IMR-90 (cell line): ENCODE data around the gene CETN3. TPM values are rescaled to one million over a fixed set of nuclear protein-coding genes. Genes with fewer than 3 reads are reported as not detected.
A peak's percentile ranks its signal among the peaks of the same experiment; 100 is the strongest.

Experiments
- ATAC-seq: fragments of 200-7000 bp; cut with Tn5 transposase; 2 replicates; pipeline ENCODE4 v1.9.1; 2020; ENCODE audit warnings: low read depth, mild to moderate bottlenecking, moderate library complexity
- BruUV-seq: library from RNA; stranded (reverse); fragments of 400-500 nt; replicated peaks from 2 replicates; lab custom pipeline; 2021; lab: Mats Ljungman, UMichigan
- CTCF ChIA-PET: fragments of 300-600 bp; formaldehyde crosslinking; extraction: SDS; loops from one replicate; lab custom pipeline; 2021; ENCODE audit warnings: antibody characterized with exemption; lab: Yijun Ruan, JAX
- POLR2A ChIA-PET: fragments of 300-600 bp; sonication (Branson Sonifier 250); formaldehyde crosslinking; loops from one replicate; lab custom pipeline; 2022; ENCODE audit warnings: antibody characterized with exemption; ENCODE audit not compliant: unreplicated experiment; lab: Charles Lee
- DNase-seq: peaks from one replicate; pipeline ENCODE4 v3.0.0; 2013
- H2AFZ ChIP-seq: replicated peaks from 2 replicates; pipeline ENCODE3; 2013; ENCODE audit warnings: low read length, mild to moderate bottlenecking; ENCODE audit not compliant: poor library complexity
- H2AK5ac ChIP-seq: 2 replicates; pipeline ENCODE4 v1.6.1; 2013; ENCODE audit warnings: low read depth, low read length, inconsistent platforms
- H2AK9ac ChIP-seq: replicated peaks from 2 replicates; pipeline ENCODE3; 2013; ENCODE audit warnings: mild to moderate bottlenecking, low read depth, low read length, moderate library complexity; ENCODE audit not compliant: poor library complexity
- H2BK120ac ChIP-seq: 2 replicates; pipeline ENCODE4 v1.6.1; 2013; ENCODE audit warnings: low read depth, low read length, inconsistent platforms
- H2BK15ac ChIP-seq: 3 replicates; pipeline ENCODE4 v1.6.1; 2013; ENCODE audit warnings: low read depth, low read length, inconsistent platforms
- H2BK20ac ChIP-seq: 2 replicates; pipeline ENCODE4 v1.6.1; 2013; ENCODE audit warnings: low read depth, mild to moderate bottlenecking, inconsistent platforms, low read length, moderate library complexity
- H2BK5ac ChIP-seq: 2 replicates; pipeline ENCODE4 v1.6.1; 2013; ENCODE audit warnings: mild to moderate bottlenecking, low read depth, low read length, inconsistent platforms; ENCODE audit not compliant: poor library complexity, severe bottlenecking
- H3K14ac ChIP-seq: replicated peaks from 2 replicates; pipeline ENCODE4 v1.6.1; 2013; ENCODE audit warnings: low read depth, low read length, inconsistent platforms
- H3K18ac ChIP-seq: 2 replicates; pipeline ENCODE4 v1.6.1; 2013; ENCODE audit warnings: low read depth, low read length, control low read depth
- H3K23ac ChIP-seq: 2 replicates; pipeline ENCODE4 v1.6.1; 2013; ENCODE audit warnings: low read depth, low read length, inconsistent platforms
- H3K27ac ChIP-seq: 2 replicates; pipeline ENCODE4 v1.5.1; 2013; ENCODE audit warnings: mild to moderate bottlenecking, control low read depth, low read length; ENCODE audit not compliant: insufficient read depth
- H3K27me3 ChIP-seq: 2 replicates; pipeline ENCODE4 v1.6.1; 2013; ENCODE audit warnings: low read length; ENCODE audit not compliant: control insufficient read depth, insufficient read depth
- H3K36me3 ChIP-seq: 2 replicates; pipeline ENCODE4 v1.6.1; 2013; ENCODE audit warnings: low read length, mixed read lengths; ENCODE audit not compliant: control insufficient read depth, insufficient read depth
- H3K4ac ChIP-seq: 2 replicates; pipeline ENCODE4 v1.6.1; 2013; ENCODE audit warnings: low read depth, low read length, inconsistent platforms
- H3K4me1 ChIP-seq: 2 replicates; pipeline ENCODE4 v1.6.1; 2013; ENCODE audit warnings: low read length, mixed read lengths; ENCODE audit not compliant: control insufficient read depth, insufficient read depth
- H3K4me2 ChIP-seq: 2 replicates; pipeline ENCODE4 v1.6.1; 2013; ENCODE audit warnings: low read depth, mild to moderate bottlenecking, control low read depth, low read length, moderate library complexity
- H3K4me3 ChIP-seq: 2 replicates; pipeline ENCODE4 v1.5.1; 2013; ENCODE audit warnings: low read depth, mild to moderate bottlenecking, control low read depth, low read length, moderate library complexity; ENCODE audit not compliant: insufficient read depth
- H3K56ac ChIP-seq: 2 replicates; pipeline ENCODE4 v1.6.1; 2013; ENCODE audit warnings: low read length, inconsistent platforms; ENCODE audit not compliant: insufficient read depth; ENCODE audit errors: extremely low read depth
- H3K79me1 ChIP-seq, 2 experiments: 2 replicates each; pipeline ENCODE4 v1.6.1; 2013; ENCODE audit warnings: low read length in 2 of 2, inconsistent platforms in 1 of 2, low read depth in 1 of 2
- H3K9ac ChIP-seq: 2 replicates; pipeline ENCODE4 v1.6.1; 2013; ENCODE audit warnings: low read depth, low read length, control low read depth
- H3K9me1 ChIP-seq: 2 replicates; pipeline ENCODE4 v1.6.1; 2013; ENCODE audit warnings: low read length, inconsistent platforms; ENCODE audit not compliant: insufficient read depth
- H3K9me3 ChIP-seq: 2 replicates; pipeline ENCODE4 v1.6.1; 2013; ENCODE audit warnings: low read length; ENCODE audit not compliant: control insufficient read depth, insufficient read depth
- H4K20me1 ChIP-seq: 2 replicates; pipeline ENCODE4 v1.6.1; 2013; ENCODE audit warnings: low read length, inconsistent platforms; ENCODE audit not compliant: insufficient read depth
- H4K5ac ChIP-seq: 2 replicates; pipeline ENCODE4 v1.6.1; 2013; ENCODE audit warnings: mild to moderate bottlenecking, low read depth, low read length, control low read depth
- H4K8ac ChIP-seq, 2 experiments: 2 replicates each; pipeline ENCODE4 v1.6.1; 2013; ENCODE audit warnings: low read depth in 2 of 2, low read length in 2 of 2, control low read depth in 1 of 2, inconsistent platforms in 1 of 2
- H4K91ac ChIP-seq: 2 replicates; pipeline ENCODE4 v1.6.1; 2013; ENCODE audit warnings: low read depth, low read length, inconsistent platforms; ENCODE audit not compliant: insufficient read depth
- BHLHE40 ChIP-seq: fragments of 150-350 bp; IDR thresholded peaks from 2 replicates; pipeline ENCODE4 v1.6.1; 2016; ENCODE audit warnings: mild to moderate bottlenecking, low read depth, low read length
- CEBPB ChIP-seq: IDR thresholded peaks from 2 replicates; pipeline ENCODE4 v1.6.1; 2012; ENCODE audit warnings: low read depth, low read length, improper control_type of control experiment
- CHD1 ChIP-seq: IDR thresholded peaks from 2 replicates; pipeline ENCODE4 v1.6.1; 2012; ENCODE audit warnings: low read depth, low read length, improper control_type of control experiment
- FOS ChIP-seq: fragments of 150-350 bp; IDR thresholded peaks from 2 replicates; pipeline ENCODE4 v1.6.1; 2016; ENCODE audit warnings: low read depth, low read length
- MAFK ChIP-seq: IDR thresholded peaks from 2 replicates; pipeline ENCODE4 v1.6.1; 2012; ENCODE audit warnings: low read depth, low read length, improper control_type of control experiment
- MAZ ChIP-seq: IDR thresholded peaks from 2 replicates; pipeline ENCODE4 v1.6.1; 2012; ENCODE audit warnings: low read depth, mild to moderate bottlenecking, low read length, improper control_type of control experiment, moderate library complexity, borderline replicate concordance
- MXI1 ChIP-seq: IDR thresholded peaks from 2 replicates; pipeline ENCODE4 v1.6.1; 2012; ENCODE audit warnings: low read depth, mild to moderate bottlenecking, low read length, moderate library complexity, borderline replicate concordance
- NFE2L2 ChIP-seq: fragments of 150-350 bp; IDR thresholded peaks from 2 replicates; pipeline ENCODE4 v1.6.1; 2016; ENCODE audit warnings: low read depth, mild to moderate bottlenecking, low read length
- POLR2A ChIP-seq: IDR thresholded peaks from 2 replicates; pipeline ENCODE4 v1.6.1; 2012; ENCODE audit warnings: mild to moderate bottlenecking, low read depth, low read length
- RAD21 ChIP-seq: IDR thresholded peaks from 2 replicates; pipeline ENCODE4 v1.6.1; 2012; ENCODE audit warnings: low read length, improper control_type of control experiment
- RCOR1 ChIP-seq: IDR thresholded peaks from 2 replicates; pipeline ENCODE4 v1.6.1; 2012; ENCODE audit warnings: mild to moderate bottlenecking, low read length, improper control_type of control experiment; ENCODE audit not compliant: insufficient replicate concordance
- RFX5 ChIP-seq: IDR thresholded peaks from 2 replicates; pipeline ENCODE4 v1.8.0; 2012; ENCODE audit warnings: low read depth, mild to moderate bottlenecking, low read length, moderate library complexity
- SMC3 ChIP-seq: fragments of 150-350 bp; IDR thresholded peaks from 2 replicates; pipeline ENCODE4 v1.6.1; 2016; ENCODE audit warnings: low read depth, mild to moderate bottlenecking, antibody characterized with exemption, low read length, moderate library complexity
- WGBS, 2 experiments: methylation state at CpG; one replicate each; pipeline versions ENCODE4 v1.1.5 to v1.1.7; 2013; ENCODE audit warnings: missing lambda C conversion rate in 2 of 2; ENCODE audit not compliant: insufficient read length in 1 of 2; ENCODE audit errors: extremely low coverage in 2 of 2; 5-methylcytosine and 5-hydroxymethylcytosine counted together
- dilution Hi-C: fragments of 300-500 bp; cut with HindIII; formaldehyde crosslinking; loops from one replicate; pipeline ENCODE4 v1.14.3; 2018; ENCODE audit warnings: low sequenced_read_pairs; ENCODE audit not compliant: unreplicated experiment
- in situ Hi-C: fragments of 300-500 bp; cut with MboI; formaldehyde crosslinking; loops from 3 replicates; pipeline ENCODE4 v1.14.3; 2019; ENCODE audit warnings: low sequenced_read_pairs, inconsistent platforms, mixed read lengths
- intact Hi-C: fragments of 100-400 bp; cut with micrococcal nuclease; formaldehyde crosslinking; loops from 2 replicates; pipeline ENCODE4 v1.10.0; 2022
- polyA plus RNA-seq, 3 experiments: library from polyadenylated mRNA; depleted of rRNA; stranded (reverse); fragments of >200 nt; gene quantifications; 2 replicates each; pipeline ENCODE4 v1.2.3, GENCODE V29; 2012; ENCODE audit warnings: low replicate concordance in 1 of 3
- total RNA-seq: library from RNA; depleted of rRNA; stranded (reverse); fragments of >200 nt; gene quantifications from 2 replicates; pipeline ENCODE4 v1.2.3, GENCODE V29; 2012
- TF ChIP-seq, protein P1 (sequence below): fragments of 150-350 bp; IDR thresholded peaks from 2 replicates; pipeline ENCODE4 v1.6.1; 2016; ENCODE audit warnings: low read depth, mild to moderate bottlenecking, low read length, moderate library complexity, borderline replicate concordance
- TF ChIP-seq, protein P2 (sequence below): fragments of 150-350 bp; IDR thresholded peaks from 2 replicates; pipeline ENCODE4 v1.6.1; 2017; ENCODE audit warnings: mild to moderate bottlenecking, antibody characterized with exemption, low read length, low read depth
- TF ChIP-seq, protein P3 (sequence below): conservative IDR thresholded peaks from 2 replicates; pipeline ENCODE4 v1.5.1; 2012; ENCODE audit warnings: mild to moderate bottlenecking, low read depth, low read length, improper control_type of control experiment

Gene CETN3
- total and polyA plus RNA-seq, 2 of the 4 experiments (the other 2 are of a cell fraction): 1.1 to 6.5 TPM

DNA sequence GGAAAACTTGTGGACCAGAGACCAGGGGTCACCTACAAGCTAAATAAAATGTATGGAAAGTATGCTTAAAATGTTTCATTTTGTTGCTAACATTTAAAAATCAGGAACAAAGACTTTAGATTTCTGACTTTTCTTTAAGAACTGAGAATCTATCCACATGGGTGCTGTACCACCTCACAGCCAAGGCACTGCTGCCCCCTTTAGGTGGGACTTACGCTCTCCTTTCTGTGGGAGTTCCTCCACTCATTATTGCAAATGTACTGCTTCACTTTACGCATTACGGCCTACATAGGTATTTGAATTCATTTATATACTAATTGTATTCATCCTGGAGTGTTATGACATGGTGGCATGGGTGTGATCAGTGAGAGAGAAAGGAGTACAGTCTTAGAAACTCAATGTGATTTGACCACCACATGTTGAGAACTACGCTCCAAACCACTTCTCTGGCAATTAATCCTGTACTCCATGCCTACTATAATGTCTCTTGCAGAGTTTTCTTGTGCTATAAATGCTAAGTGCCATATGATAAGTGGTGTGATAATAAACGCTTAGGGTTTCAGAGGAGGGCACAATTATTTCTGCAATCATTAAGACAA lies 24.7 kb upstream of the CETN3 start:
- CTCF ChIA-PET: interaction anchor here (1.6 kb wide), 1 partner anchor 12 kb away, joined by 4 read pairs; no protein-coding TSS in a partner anchor
- POLR2A ChIA-PET: no interaction called here
- Histone ChIP-seq H2AFZ (no peak overlapping the region), H3K4me3 (no peak overlapping the region), H3K27me3 (peaks cover 1% of the 10 kb centered on the region), H2AK5ac (no peak overlapping the region), H3K18ac (no peak overlapping the region), H3K4me2 (no peak overlapping the region), H2BK5ac (no peak overlapping the region), H2BK15ac (no peak overlapping the region), H3K79me1 (no peaks in the 10 kb centered on the region), H2BK120ac (no peak overlapping the region), H3K23ac (no peak overlapping the region), H3K14ac (no peak overlapping the region), H3K4me1 (no peaks in the 10 kb centered on the region), H2AK9ac (no peak overlapping the region), H3K4ac (no peak overlapping the region), H4K91ac (no peak overlapping the region), H3K9me1 (no peaks in the 10 kb centered on the region), H3K36me3 (no peaks in the 10 kb centered on the region), H4K8ac (no peak overlapping the region), H4K20me1 (no peaks in the 10 kb centered on the region), H3K9ac (no peak overlapping the region), H3K9me3 (no peaks in the 10 kb centered on the region), H3K56ac (no peak overlapping the region), H2BK20ac (no peak overlapping the region), H4K5ac (no peak overlapping the region), H3K27ac (no peak overlapping the region)
- intact Hi-C loops (loop anchor here (5.0 kb wide), 2 partner anchors 167 to 1707 kb away; no protein-coding TSS in a partner anchor), dilution Hi-C loops (no loop called here), in situ Hi-C loops (loop anchor here (10.0 kb wide), 1 partner anchor 101 kb away; no protein-coding TSS in a partner anchor)
- ATAC-seq (peak; percentile 85), DNase-seq (peak; percentile 45)
- no TSS peak for BruUV-seq
- WGBS, 2 experiments: no CpG with 5 or more reads among the region's 5 CpGs
- TF ChIP-seq MXI1 (no peak), RCOR1 (no peak), RFX5 (no peak), POLR2A (no peak), MAFK (no peak), SMC3 (peak; percentile 18; the same call in 1 of the 2 replicates), RAD21 (peak; percentile 77), CHD1 (no peak), FOS (no peak), NFE2L2 (no peak), BHLHE40 (no peak), CEBPB (no peak), MAZ (no peak)
- TF ChIP-seq, protein P1, sequence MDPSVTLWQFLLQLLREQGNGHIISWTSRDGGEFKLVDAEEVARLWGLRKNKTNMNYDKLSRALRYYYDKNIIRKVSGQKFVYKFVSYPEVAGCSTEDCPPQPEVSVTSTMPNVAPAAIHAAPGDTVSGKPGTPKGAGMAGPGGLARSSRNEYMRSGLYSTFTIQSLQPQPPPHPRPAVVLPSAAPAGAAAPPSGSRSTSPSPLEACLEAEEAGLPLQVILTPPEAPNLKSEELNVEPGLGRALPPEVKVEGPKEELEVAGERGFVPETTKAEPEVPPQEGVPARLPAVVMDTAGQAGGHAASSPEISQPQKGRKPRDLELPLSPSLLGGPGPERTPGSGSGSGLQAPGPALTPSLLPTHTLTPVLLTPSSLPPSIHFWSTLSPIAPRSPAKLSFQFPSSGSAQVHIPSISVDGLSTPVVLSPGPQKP: no peak
- TF ChIP-seq, protein P2, sequence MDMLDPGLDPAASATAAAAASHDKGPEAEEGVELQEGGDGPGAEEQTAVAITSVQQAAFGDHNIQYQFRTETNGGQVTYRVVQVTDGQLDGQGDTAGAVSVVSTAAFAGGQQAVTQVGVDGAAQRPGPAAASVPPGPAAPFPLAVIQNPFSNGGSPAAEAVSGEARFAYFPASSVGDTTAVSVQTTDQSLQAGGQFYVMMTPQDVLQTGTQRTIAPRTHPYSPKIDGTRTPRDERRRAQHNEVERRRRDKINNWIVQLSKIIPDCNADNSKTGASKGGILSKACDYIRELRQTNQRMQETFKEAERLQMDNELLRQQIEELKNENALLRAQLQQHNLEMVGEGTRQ: no peak
- TF ChIP-seq, protein P3, sequence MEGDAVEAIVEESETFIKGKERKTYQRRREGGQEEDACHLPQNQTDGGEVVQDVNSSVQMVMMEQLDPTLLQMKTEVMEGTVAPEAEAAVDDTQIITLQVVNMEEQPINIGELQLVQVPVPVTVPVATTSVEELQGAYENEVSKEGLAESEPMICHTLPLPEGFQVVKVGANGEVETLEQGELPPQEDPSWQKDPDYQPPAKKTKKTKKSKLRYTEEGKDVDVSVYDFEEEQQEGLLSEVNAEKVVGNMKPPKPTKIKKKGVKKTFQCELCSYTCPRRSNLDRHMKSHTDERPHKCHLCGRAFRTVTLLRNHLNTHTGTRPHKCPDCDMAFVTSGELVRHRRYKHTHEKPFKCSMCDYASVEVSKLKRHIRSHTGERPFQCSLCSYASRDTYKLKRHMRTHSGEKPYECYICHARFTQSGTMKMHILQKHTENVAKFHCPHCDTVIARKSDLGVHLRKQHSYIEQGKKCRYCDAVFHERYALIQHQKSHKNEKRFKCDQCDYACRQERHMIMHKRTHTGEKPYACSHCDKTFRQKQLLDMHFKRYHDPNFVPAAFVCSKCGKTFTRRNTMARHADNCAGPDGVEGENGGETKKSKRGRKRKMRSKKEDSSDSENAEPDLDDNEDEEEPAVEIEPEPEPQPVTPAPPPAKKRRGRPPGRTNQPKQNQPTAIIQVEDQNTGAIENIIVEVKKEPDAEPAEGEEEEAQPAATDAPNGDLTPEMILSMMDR: peak; percentile 65
